H9 (cell line): ENCODE results near the gene CYFIP1. TPM values are rescaled to one million over a fixed set of nuclear protein-coding genes. Genes with fewer than 3 reads are reported as not detected.

ENCODE experiments used
- DNase-seq: peaks from one replicate; pipeline ENCODE4 v3.0.0-alpha.2; 2017
- H2AFZ ChIP-seq: one replicate; pipeline ENCODE4 v1.6.1; 2013; ENCODE audit warnings: mild to moderate bottlenecking, low read length, control low read depth, moderate library complexity
- H2AK5ac ChIP-seq: 2 replicates; pipeline ENCODE4 v1.6.1; 2013; ENCODE audit warnings: low read length, control low read depth, mixed read lengths; ENCODE audit not compliant: insufficient read length
- H2BK120ac ChIP-seq: one replicate; pipeline ENCODE4 v1.6.1; 2013; ENCODE audit warnings: low read depth, mild to moderate bottlenecking, low read length, control low read depth, inconsistent platforms; ENCODE audit not compliant: poor library complexity, severe bottlenecking
- H2BK12ac ChIP-seq: 2 replicates; pipeline ENCODE4 v1.6.1; 2013; ENCODE audit warnings: low read length, control low read depth, mixed read lengths, low read depth; ENCODE audit not compliant: insufficient read length
- H2BK15ac ChIP-seq: 2 replicates; pipeline ENCODE4 v1.6.1; 2013; ENCODE audit warnings: low read depth, low read length, control low read depth
- H2BK20ac ChIP-seq: one replicate; pipeline ENCODE4 v1.6.1; 2013; ENCODE audit warnings: low read depth, mild to moderate bottlenecking, low read length, control low read depth, inconsistent platforms; ENCODE audit not compliant: poor library complexity, severe bottlenecking
- H2BK5ac ChIP-seq: 2 replicates; pipeline ENCODE4 v1.6.1; 2013; ENCODE audit warnings: low read length, control low read depth, mixed read lengths; ENCODE audit not compliant: insufficient read length
- H3K14ac ChIP-seq: 2 replicates; pipeline ENCODE4 v1.6.1; 2013; ENCODE audit warnings: low read length, control low read depth; ENCODE audit not compliant: insufficient read depth
- H3K18ac ChIP-seq: 2 replicates; pipeline ENCODE4 v1.6.1; 2013; ENCODE audit warnings: low read depth, mild to moderate bottlenecking, mixed read lengths, low read length, control low read depth; ENCODE audit not compliant: insufficient read length
- H3K23ac ChIP-seq: 2 replicates; pipeline ENCODE4 v1.6.1; 2013; ENCODE audit warnings: low read length, control low read depth, mixed read lengths, low read depth; ENCODE audit not compliant: insufficient read length
- H3K23me2 ChIP-seq: 2 replicates; pipeline ENCODE4 v1.6.1; 2013; ENCODE audit warnings: low read depth, mild to moderate bottlenecking, mixed read lengths, low read length, control low read depth; ENCODE audit not compliant: insufficient read length, poor library complexity, severe bottlenecking
- H3K27ac ChIP-seq: 2 replicates; pipeline ENCODE4 v1.5.1; 2013; ENCODE audit warnings: low read length, control low read depth, mixed read lengths, low read depth; ENCODE audit not compliant: insufficient read length
- H3K27me3 ChIP-seq: 2 replicates; pipeline ENCODE4 v1.6.1; 2013; ENCODE audit warnings: low read length, control low read depth, inconsistent platforms; ENCODE audit not compliant: insufficient read depth
- H3K4ac ChIP-seq: 2 replicates; pipeline ENCODE4 v1.6.1; 2013; ENCODE audit warnings: low read depth, mild to moderate bottlenecking, control low read depth, inconsistent platforms, low read length, moderate library complexity
- H3K4me1 ChIP-seq: 2 replicates; pipeline ENCODE4 v1.6.1; 2013; ENCODE audit warnings: low read length, control low read depth, inconsistent platforms; ENCODE audit not compliant: insufficient read depth
- H3K4me2 ChIP-seq: 2 replicates; pipeline ENCODE4 v1.6.1; 2013; ENCODE audit warnings: low read length, control low read depth, mixed read lengths; ENCODE audit not compliant: insufficient read length, insufficient read depth
- H3K56ac ChIP-seq: 2 replicates; pipeline ENCODE4 v1.6.1; 2013; ENCODE audit warnings: low read depth, mild to moderate bottlenecking, mixed read lengths, low read length, control low read depth; ENCODE audit not compliant: insufficient read length
- H3K79me1 ChIP-seq: 2 replicates; pipeline ENCODE4 v1.6.1; 2013; ENCODE audit warnings: low read depth, mild to moderate bottlenecking, moderate library complexity, low read length, control low read depth, inconsistent platforms; ENCODE audit not compliant: insufficient read depth, poor library complexity, severe bottlenecking
- H3K79me2 ChIP-seq: 2 replicates; pipeline ENCODE4 v1.6.1; 2013; ENCODE audit warnings: low read length, control low read depth, inconsistent platforms; ENCODE audit not compliant: insufficient read depth
- H3K9ac ChIP-seq: 2 replicates; pipeline ENCODE4 v1.6.1; 2013; ENCODE audit warnings: low read length, control low read depth, mixed read lengths; ENCODE audit not compliant: insufficient read length; ENCODE audit errors: extremely low read depth
- H3K9me3 ChIP-seq: one replicate; pipeline ENCODE4 v1.6.1; 2013; ENCODE audit warnings: low read depth, low read length, inconsistent platforms; ENCODE audit not compliant: control insufficient read depth
- H3T11ph ChIP-seq: one replicate; pipeline ENCODE4 v1.6.1; 2013; ENCODE audit warnings: mild to moderate bottlenecking, low read length, control low read depth, inconsistent platforms
- H4K20me1 ChIP-seq: one replicate; pipeline ENCODE4 v1.6.1; 2013; ENCODE audit not compliant: control insufficient read depth, insufficient read length, insufficient read depth
- H4K5ac ChIP-seq: 2 replicates; pipeline ENCODE4 v1.6.1; 2013; ENCODE audit warnings: low read depth, mild to moderate bottlenecking, mixed read lengths, low read length, control low read depth; ENCODE audit not compliant: insufficient read length
- H4K8ac ChIP-seq: replicated peaks from 2 replicates; pipeline ENCODE4 v1.6.1; 2013; ENCODE audit warnings: low read length, control low read depth, mixed read lengths, low read depth; ENCODE audit not compliant: insufficient read length
- H4K91ac ChIP-seq: 2 replicates; pipeline ENCODE4 v1.6.1; 2013; ENCODE audit warnings: low read depth, mild to moderate bottlenecking, moderate library complexity, mixed read lengths, low read length, control low read depth; ENCODE audit not compliant: insufficient read length
- H3K27ac Mint-ChIP-seq, 3 experiments: 2 replicates in 2 of 3; 3 replicates in 1 of 3; pipeline ENCODE4 v1.8.0; 2020 to 2021; ENCODE audit warnings: mixed read lengths in 3 of 3, mild to moderate bottlenecking in 1 of 3, moderate library complexity in 1 of 3
- H3K27me3 Mint-ChIP-seq: 2 replicates; pipeline ENCODE4 v1.8.0; 2021; ENCODE audit warnings: low read depth, mild to moderate bottlenecking, moderate library complexity, mixed read lengths
- H3K36me3 Mint-ChIP-seq, 3 experiments: 2 replicates in 2 of 3; 3 replicates in 1 of 3; pipeline ENCODE4 v1.8.0; 2020 to 2021; ENCODE audit warnings: low read depth in 3 of 3, mixed read lengths in 3 of 3; ENCODE audit not compliant: insufficient read depth in 1 of 3
- H3K4me1 Mint-ChIP-seq, 2 experiments: 2 replicates each; pipeline ENCODE4 v1.8.0; 2020; ENCODE audit warnings: mixed read lengths in 2 of 2
- H3K4me3 Mint-ChIP-seq, 2 experiments: 2 replicates in 1 of 2; 3 replicates in 1 of 2; pipeline ENCODE4 v1.8.0; 2020 to 2021; ENCODE audit warnings: mild to moderate bottlenecking in 2 of 2, mixed read lengths in 2 of 2, moderate library complexity in 1 of 2
- H3K9me3 Mint-ChIP-seq, 2 experiments: 2 replicates in 1 of 2; 3 replicates in 1 of 2; pipeline ENCODE4 v1.8.0; 2020; ENCODE audit warnings: mild to moderate bottlenecking in 2 of 2, mixed read lengths in 2 of 2, moderate library complexity in 1 of 2
- WGBS: extraction: QIAGEN DNeasy Blood & Tissue Kit; methylation state at CpG from one replicate; pipeline ENCODE4 v1.1.7; 2013; ENCODE audit warnings: missing lambda C conversion rate, low lambda C conversion rate, mixed read lengths; ENCODE audit not compliant: insufficient read length; ENCODE audit errors: extremely low coverage; 5-methylcytosine and 5-hydroxymethylcytosine counted together
- total RNA-seq: library from RNA; stranded (reverse); gene quantifications from 2 replicates; pipeline ENCODE4 v1.2.1, GENCODE V29; 2021
- TF ChIP-seq, protein P1 (sequence below): fragments of 200-600 bp; sonication (generic); conservative IDR thresholded peaks from 3 replicates; pipeline ENCODE4 v1.8.0; 2021; ENCODE audit warnings: antibody characterized with exemption, mild to moderate bottlenecking

Gene CYFIP1
- total RNA-seq, 1 experiment from 2014 or later: 71.2 TPM

- no peak overlapping the region for H2BK5ac ChIP-seq
- H3K9ac ChIP-seq: no peak overlapping the region
- H3K18ac ChIP-seq: no peak overlapping the region
- H2AFZ ChIP-seq: no peak overlapping the region
- H3K27me3 ChIP-seq: no peaks in the 10 kb centered on the region
- H3K79me1 ChIP-seq: no peaks in the 10 kb centered on the region
- no peak overlapping the region for H3T11ph ChIP-seq
- H3K4ac ChIP-seq: no peak overlapping the region
- no peak overlapping the region for H2BK120ac ChIP-seq
- H3K9me3 Mint-ChIP-seq: no peaks in the 10 kb centered on the region
- no peak overlapping the region for H3K56ac ChIP-seq
- no peak overlapping the region for H4K91ac ChIP-seq
- no peak for DNase-seq
- WGBS: no CpG with 5 or more reads among the region's 11 CpGs
- TF ChIP-seq, protein P1, sequence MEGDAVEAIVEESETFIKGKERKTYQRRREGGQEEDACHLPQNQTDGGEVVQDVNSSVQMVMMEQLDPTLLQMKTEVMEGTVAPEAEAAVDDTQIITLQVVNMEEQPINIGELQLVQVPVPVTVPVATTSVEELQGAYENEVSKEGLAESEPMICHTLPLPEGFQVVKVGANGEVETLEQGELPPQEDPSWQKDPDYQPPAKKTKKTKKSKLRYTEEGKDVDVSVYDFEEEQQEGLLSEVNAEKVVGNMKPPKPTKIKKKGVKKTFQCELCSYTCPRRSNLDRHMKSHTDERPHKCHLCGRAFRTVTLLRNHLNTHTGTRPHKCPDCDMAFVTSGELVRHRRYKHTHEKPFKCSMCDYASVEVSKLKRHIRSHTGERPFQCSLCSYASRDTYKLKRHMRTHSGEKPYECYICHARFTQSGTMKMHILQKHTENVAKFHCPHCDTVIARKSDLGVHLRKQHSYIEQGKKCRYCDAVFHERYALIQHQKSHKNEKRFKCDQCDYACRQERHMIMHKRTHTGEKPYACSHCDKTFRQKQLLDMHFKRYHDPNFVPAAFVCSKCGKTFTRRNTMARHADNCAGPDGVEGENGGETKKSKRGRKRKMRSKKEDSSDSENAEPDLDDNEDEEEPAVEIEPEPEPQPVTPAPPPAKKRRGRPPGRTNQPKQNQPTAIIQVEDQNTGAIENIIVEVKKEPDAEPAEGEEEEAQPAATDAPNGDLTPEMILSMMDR: no peak
- no peaks in the 10 kb centered on the region for H3K79me2 ChIP-seq
- H3K23ac ChIP-seq: no peak overlapping the region
- H3K36me3 Mint-ChIP-seq: peaks cover 25 to 44% (median 43%) of the 10 kb centered on the region in 3 experiments
- no peaks in the 10 kb centered on the region for H3K27me3 Mint-ChIP-seq
- H3K27ac ChIP-seq: no peak overlapping the region
- peaks cover 3% of the 10 kb centered on the region for H4K20me1 ChIP-seq
- no peak overlapping the region for H3K14ac ChIP-seq
- H2BK15ac ChIP-seq: no peak overlapping the region
- H3K23me2 ChIP-seq: no peaks in the 10 kb centered on the region
- H4K8ac ChIP-seq: no peak overlapping the region
- H3K27ac Mint-ChIP-seq: no peak overlapping the region
- no peaks in the 10 kb centered on the region for H3K4me1 Mint-ChIP-seq
- H3K4me1 ChIP-seq: no peaks in the 10 kb centered on the region
- no peak overlapping the region for H2AK5ac ChIP-seq
- no peak overlapping the region for H2BK12ac ChIP-seq
- no peak overlapping the region for H4K5ac ChIP-seq
- no peaks in the 10 kb centered on the region for H3K9me3 ChIP-seq
- H2BK20ac ChIP-seq: no peak overlapping the region
- no peak overlapping the region for H3K4me3 Mint-ChIP-seq
- H3K4me2 ChIP-seq: no peak overlapping the region
Observed at GRCh38 chr15:22904736-22905135, 75.4 kb downstream of the CYFIP1 start.
